ENCODE measurements around the gene KIF5C.

Gene KIF5C

DNA sequence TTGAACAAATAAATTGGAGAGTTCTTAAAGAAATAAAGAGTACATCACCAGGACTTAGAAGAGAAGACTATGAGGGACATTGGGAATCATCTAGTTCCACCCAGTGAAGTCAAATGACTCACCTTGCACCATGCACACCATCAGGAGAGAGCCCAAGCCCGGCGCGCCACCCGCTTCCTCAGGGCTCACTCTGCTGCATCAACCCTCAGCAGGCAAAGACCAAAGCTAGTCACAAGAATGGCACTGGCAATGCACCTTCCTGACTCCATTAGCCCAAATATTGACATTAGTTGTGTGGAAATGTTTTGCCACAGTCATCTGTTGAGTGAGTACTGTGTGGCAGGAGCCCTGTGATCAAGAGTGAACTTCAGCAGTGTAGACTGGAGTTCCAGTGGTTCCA, 156.4 kb downstream of the KIF5C start:
- no peak for FAIRE-seq
- no peak for DNase-seq (ENCODE audit: extremely low spot score, insufficient read length, low read depth)

DNA sequence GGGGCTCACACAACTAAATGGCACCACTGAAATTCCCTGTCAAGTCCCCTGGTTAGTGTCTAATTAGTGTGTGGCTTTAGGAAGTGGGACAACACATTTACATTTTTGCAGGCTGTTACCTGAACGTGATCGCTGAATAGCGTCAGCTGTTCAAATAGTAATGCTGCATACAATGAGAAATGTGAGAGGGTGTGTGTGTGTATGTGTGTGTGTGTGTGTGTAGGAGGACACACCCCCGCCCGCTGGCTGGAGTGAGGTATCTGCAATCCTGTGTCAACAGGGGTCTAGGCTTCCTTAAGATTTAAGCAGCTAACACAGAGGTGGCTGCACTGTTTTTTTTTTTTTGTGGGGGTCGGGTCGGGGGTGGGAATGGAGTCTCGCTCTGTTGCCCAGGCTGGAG, 158.7 kb downstream of the KIF5C start:
- FAIRE-seq (no peak), DNase-seq (ENCODE audit: extremely low spot score, insufficient read length, low read depth) (no peak)

DNA sequence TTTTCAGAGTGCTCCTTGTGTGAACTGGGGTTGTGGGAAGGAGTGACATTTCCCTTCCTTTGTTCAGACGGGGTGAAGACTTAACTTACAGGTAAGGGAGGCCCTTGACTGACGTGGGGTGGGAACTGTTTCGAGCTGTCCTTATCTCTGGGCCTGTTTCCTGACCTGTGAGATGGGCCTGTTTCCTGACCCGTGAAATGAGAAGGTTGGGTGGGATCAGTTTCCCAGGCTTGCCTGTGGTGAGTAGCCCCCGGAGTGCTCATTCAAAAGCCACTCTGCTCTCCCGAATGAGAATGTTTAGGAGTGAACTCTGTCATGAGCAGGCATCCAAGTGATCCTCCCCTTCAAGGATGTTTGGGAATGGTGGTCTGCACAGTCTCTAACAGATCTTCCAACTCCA, 159.4 kb downstream of the KIF5C start:
- DNase-seq (ENCODE audit: extremely low spot score, insufficient read length, low read depth), result no peak
- no peak for FAIRE-seq

DNA sequence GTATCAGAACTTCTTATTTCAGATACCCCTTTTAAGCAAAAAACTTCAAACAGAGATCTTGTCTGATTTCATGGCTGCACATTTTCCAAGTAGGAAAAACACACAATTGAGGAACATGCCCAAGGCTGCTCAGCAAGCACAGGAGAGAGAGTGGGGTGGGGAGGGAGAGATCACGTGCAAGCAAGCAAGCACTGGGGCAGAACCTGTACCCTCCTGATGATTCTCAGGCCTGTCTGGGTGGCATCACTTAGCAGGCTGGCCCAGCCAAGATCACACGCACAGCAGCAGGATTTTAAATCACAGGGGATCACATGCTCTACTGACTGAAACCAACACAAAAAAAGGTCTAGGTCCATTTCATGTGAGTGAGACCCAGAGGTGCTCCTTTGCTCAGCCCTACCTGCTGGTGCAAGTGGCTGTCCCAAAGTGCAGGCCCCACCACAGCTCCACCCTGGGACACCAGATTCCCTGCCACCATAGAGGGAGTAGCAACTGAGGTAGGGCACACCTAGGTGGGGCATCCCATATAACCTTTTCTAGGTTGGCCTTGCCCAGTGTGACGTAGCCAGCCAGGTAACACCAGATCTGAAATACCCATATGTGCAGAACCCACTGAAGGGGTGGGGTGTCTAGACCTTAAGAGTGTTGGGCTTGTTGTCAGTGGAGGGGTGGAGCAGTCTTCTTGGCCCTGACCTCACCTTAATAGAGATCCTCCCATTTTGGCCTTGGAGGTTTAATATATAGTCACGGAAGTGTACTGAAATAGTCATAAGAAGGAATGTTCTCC, 161.7 kb downstream of the KIF5C start:
- DNase-seq (ENCODE audit: extremely low spot score, insufficient read length, low read depth) (no peak), FAIRE-seq (no peak)

DNA sequence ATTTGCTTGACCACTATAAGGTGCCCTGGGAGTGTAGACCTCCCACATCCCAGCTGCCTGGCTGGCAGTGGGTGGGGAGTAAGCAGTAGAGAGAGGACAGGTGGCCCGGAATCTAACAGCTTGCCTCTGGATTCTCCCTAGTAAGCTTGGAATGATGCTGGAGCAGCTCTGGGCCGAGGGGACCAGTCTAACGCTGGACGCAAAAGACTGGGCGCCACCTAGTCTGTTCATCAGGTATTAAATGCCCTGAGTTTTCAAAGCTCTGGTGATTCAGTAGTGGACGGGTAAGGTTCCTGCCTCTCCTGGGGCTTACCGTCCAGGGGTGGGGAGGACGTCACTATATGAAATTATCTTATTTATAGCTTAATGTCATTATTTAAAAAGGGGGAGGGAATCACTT, 162.8 kb downstream of the KIF5C start:
- FAIRE-seq (no peak), DNase-seq (ENCODE audit: extremely low spot score, insufficient read length, low read depth) (no peak)

DNA sequence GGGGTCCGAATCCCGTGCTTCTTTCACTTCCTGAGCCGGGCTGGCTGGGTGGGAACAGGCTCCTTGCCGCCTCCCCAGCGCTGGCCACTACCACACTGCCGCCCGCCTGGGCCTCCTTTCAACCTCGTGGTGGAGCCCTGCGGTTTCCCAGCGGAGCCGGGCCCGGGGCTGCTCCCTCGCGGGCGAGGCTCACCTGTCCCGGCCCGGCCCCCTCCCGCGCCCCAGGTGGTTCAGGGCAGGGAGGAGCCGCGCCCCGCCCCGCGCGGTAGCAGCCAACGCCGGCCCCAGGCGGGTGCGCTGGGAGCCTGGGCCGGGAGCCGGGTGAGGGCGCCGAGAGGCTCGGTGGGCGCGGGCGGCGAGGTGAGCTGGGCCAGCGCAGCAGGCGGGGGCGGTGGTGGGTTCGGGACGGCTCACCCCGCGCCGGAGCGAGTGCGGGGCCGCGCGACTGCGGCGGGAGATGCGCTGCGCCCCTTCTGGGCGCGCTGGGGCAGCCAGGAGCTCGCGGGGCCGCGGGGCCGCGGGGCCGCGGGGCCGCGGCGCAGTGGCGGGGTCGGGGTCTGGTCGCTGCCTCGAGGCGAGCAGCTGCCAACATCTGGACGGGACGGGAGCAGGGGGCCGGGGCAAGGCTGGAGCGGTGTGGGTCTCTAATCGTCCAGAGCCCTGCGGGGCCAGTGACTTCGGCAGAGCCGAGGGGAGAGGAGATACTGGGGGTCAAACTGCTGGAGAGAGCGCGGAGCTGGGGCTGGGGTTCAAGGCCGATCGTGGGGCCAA, 163.6 kb downstream of the KIF5C start, which contains the start of gene LYPD6B:
LYPD6B (plus strand) TSS at position 258 of the 771 bp plus-strand sequence. CDS start 92,250 bp downstream, outside the sequence.
- DNase-seq (ENCODE audit: extremely low spot score, insufficient read length, low read depth) (no peak), FAIRE-seq (no peak)

DNA sequence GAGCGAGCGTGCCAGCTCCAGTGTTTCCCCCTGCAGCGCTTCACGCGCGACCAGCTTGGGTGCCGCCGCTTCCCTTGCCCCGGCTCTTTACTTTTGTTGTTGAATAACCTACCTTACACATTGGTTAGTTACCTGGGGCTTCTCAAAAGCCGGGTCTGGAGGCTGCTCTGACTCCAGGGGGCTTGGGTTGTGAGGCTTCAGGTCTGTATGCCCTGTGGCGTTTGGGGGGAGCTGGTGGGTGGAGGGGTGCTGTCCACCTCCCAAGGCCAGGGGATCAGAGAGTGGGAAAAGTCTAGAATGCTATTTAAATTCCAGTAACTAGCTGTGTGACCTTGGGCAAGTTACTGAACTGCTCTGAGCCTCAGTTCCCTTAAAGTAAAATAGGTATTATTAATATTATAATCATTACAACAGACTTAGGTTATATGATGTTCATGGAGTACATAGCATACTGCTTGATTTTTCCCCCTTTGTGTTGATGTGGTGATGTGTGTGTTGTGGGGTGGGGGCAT, 164.2 kb downstream of the KIF5C start:
- no peak for DNase-seq (ENCODE audit: extremely low spot score, insufficient read length, low read depth)
- FAIRE-seq, result no peak

DNA sequence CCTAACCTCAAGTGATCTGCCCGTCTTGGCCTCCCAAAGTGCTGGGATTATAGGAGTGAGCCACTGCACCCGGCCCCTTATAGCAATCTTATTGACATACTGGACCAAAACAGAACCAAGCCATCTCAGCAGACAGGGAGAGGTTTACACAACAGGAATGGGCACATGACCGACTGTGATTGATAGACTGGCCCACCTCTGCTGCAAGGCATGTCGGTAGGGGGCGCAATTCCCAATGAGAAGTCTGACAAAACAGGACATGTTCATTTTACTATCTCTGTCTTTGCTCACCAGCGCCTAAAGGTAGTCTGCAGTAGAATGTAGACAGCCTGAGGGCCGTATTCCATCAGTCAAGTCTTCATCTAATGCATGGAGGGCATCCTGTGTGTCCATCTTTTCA, 165.4 kb downstream of the KIF5C start:
- FAIRE-seq, result no peak

DNA sequence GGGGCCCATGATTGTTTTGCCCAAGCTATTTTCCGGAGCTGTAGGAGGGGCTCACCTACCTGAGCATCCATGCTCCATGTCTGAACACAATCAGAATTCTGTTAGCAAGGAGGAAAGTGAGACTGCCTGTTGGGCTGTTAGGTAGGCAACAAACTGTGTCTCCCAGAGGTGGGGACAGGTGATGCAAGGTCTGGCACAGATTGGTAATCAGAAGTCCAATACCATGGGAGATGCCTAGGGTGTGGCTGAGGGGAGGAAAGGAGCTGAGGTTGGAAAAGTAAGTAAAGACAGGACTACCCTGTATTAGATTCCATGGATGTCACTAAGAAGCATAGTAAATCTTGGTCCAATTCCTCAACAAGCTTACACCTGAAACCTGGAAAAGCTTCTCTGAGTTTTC, 166.5 kb downstream of the KIF5C start:
- DNase-seq (ENCODE audit: extremely low spot score, insufficient read length, low read depth) (no peak), FAIRE-seq (no peak)

More for the DNA sequence above, 165.4 kb downstream of the KIF5C start:
- no peak for DNase-seq (ENCODE audit: extremely low spot score, insufficient read length, low read depth)

DNA sequence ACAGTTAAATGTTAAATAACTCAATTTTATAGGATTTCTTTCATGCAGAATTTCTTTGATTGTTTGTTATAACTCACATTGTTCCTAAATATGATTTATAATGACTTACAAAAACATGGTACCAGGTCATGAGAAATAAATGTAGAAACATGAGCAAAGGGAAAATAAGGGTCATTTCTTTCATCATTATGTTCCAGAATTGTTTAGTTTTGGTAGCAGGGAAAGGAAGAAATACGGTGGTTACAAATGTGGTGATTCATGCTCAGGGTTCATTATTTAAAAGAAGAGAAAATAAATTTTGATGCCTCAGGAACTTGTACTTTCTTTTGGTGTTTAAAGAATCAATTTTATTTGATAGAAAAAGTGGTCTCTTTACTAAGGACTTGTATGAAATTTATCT, 167.9 kb downstream of the KIF5C start:
- FAIRE-seq, result no peak
- no peak for DNase-seq (ENCODE audit: extremely low spot score, insufficient read length, low read depth)

DNA sequence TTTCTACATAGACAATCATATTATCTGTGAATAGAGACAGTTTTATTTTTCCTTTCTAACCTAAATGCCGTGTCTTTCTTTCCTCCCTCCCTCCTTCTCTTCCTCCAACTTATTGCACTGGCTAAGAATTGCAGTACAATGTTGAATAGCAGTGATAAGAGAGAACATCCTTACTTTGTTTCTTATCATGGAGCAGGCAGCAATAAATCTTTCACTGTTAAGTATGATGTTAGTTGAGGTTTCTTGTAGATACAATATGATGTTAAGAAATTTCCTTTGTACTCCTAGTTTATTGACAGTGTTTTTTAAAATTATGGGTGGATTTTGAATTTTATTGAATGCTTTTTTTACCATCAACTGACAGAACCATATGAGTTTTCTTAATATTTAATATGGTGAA, 169.5 kb downstream of the KIF5C start:
- DNase-seq (ENCODE audit: extremely low spot score, insufficient read length, low read depth) (no peak), FAIRE-seq (no peak)

DNA sequence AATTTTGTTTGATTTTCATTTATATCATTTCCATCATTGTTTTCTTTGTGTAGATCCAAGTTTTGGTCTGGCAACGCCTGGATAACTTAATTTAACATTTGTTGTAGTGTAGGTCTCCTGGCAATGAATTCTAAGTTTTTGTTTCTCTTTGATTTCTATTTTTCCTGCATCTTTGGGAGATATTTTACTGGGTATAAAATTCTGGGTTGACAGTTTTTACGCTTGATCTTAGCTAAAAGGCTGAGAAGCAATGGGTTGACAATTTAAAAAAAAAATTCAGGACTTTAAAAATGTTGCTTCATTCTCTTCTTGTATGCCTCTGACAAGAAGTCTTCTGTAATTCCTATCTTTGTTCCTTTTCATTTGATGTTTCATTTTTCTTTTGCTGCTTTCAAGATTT, 172.1 kb downstream of the KIF5C start:
- no peak for DNase-seq (ENCODE audit: extremely low spot score, insufficient read length, low read depth)
- no peak for FAIRE-seq

DNA sequence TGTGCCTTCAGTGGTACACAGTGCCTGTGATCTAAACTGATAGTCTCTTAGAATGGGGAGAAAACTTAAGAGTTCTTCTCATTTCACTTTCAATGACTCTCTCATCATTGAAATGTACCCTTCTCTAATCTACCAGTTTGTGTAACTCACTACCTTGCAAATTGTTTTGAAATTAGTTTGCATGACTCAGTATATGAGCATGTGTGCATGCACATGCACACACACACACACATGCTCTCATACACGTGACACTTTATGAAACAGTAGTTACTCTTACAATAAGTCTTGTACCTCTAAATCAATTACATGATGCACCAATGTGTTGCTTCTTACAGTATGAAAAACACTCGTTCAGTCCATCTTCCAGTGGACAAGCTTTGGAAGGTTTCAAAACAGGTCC, 174.1 kb downstream of the KIF5C start:
- DNase-seq (ENCODE audit: extremely low spot score, insufficient read length, low read depth) (no peak), FAIRE-seq (no peak)

DNA sequence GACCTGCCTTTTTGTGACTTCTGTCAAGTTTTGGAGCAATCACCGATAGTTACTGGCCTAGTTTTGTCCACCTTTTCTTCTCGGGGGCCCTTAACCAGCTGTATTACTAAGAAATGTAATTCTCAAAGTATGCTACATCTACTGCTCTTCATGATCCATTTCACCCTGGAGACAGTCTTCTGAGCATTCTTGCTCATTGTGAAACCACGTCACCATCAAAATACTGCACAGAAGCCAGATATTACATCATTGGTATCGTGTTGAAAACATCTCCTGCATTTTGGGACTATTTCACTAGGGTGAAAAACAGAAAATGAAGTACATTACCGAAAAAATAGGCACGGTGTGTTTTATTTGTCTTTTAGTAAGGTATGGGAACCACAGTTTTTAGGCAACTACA, 175.2 kb downstream of the KIF5C start:
- FAIRE-seq (peak; percentile 50), DNase-seq (ENCODE audit: extremely low spot score, insufficient read length, low read depth) (no peak)

DNA sequence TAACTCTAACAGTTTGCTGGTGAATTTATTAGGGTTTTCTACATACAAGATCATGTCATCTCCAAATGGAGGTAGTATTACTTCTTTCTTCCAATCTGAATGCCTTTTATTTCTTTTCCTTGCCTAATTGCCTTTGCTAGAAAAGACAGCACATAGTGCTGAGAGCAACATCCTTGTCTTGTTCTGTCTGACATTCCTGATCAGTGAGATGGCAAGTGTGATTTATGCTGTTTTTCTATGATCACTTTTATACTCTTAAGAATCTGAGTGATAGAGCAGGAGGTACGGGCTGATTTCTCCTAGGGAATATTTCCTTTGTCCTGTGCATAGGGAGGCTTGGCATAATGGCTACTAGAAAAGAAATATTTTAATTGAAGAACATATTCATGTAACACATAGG, 180.7 kb downstream of the KIF5C start:
- no peak for DNase-seq (ENCODE audit: extremely low spot score, insufficient read length, low read depth)
- no peak for FAIRE-seq

DNA sequence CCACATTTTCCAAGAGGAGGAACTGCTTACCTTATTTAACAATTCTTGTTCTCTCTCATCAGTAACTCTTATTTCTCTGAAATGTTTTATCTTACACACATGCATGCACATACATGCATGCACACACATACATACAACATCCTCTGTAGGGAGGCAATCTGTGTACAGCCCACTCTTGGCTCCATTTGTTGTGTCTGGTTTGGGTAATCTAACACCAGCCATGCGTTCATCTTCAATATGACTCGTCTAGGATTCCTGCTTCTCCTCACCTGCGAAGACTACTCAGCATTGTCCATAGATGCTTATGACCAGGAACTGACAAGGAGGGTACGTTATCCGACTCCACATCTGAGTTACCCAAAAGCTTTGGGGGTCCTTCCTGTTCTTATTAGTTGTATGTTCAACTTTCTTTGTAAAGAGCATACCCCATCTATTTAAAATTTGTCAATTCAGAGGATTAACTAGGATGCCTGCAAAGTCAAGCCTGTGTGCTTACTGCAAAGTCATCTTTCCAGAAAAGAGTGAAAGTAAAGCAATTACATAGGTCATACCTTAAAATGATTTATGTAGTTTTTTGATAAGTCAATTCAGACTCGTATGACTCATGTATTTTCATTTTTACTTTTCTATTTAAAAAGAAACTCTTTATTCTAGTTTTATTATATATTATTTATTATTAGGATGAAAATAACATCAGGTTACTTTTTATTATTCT, 181.7 kb downstream of the KIF5C start:
- DNase-seq (ENCODE audit: extremely low spot score, insufficient read length, low read depth) (no peak), FAIRE-seq (no peak)

DNA sequence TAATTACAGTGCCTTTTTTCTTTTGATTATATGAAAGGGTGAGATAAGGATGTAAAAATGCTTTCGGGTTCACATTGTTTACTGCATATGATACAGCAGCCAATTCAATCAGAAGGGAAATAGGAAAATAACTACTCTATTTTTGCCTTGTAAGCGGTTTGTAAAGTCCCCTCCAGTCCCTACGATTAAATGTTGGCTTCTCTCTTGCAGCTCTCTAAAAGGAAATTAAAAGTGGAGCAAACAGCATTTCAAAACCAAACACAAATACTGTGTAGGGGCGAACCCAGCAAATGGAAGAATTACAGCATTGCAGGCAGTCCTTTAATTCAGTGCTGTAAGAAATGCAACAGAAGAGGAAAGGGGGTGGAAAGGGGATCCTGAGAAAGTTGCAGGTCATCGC, 182.4 kb downstream of the KIF5C start:
- no peak for DNase-seq (ENCODE audit: extremely low spot score, insufficient read length, low read depth)
- FAIRE-seq, result no peak

DNA sequence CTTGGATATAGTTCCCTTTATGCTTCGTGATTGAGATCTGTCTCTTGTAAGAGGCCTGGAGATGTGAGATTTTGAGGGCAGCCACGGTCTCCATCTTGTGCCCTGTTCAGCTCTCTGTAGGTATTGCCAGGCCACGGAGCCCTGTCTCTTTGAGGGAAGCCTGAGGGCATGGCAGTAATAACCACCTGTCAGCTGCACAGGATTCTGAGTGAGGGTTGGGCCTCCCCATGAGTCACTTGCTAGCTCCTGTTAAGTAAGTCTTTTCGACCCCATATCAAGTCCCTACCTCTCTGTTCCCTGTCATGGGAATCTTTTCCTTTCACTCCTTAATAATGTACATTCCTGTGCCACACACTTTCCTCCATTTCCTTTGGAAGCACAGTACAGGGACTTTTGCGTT, 183.9 kb downstream of the KIF5C start:
- FAIRE-seq, result no peak

DNA sequence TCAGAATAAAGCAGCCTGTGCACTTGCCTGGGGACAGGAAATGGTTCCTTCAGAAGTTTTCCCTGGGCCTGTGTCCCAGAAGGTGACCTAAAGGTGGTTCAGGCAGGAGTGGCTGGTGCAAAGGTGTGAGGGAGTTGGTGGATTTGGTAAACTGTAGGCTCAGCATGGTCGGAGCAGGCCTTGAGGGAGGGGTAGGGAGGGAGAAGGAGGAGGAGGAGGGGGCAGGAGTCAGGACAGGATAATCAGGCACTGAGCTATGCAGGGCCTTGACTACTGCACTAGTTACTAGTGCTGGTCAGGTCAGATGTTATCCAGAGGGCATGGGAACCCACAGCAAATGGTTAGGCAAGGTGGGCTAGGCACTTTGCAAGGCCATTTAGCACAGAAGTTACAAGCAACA, 184.8 kb downstream of the KIF5C start:
- FAIRE-seq (no peak), DNase-seq (ENCODE audit: extremely low spot score, insufficient read length, low read depth) (no peak)

More for the DNA sequence above, 183.9 kb downstream of the KIF5C start:
- no peak for DNase-seq (ENCODE audit: extremely low spot score, insufficient read length, low read depth)

DNA sequence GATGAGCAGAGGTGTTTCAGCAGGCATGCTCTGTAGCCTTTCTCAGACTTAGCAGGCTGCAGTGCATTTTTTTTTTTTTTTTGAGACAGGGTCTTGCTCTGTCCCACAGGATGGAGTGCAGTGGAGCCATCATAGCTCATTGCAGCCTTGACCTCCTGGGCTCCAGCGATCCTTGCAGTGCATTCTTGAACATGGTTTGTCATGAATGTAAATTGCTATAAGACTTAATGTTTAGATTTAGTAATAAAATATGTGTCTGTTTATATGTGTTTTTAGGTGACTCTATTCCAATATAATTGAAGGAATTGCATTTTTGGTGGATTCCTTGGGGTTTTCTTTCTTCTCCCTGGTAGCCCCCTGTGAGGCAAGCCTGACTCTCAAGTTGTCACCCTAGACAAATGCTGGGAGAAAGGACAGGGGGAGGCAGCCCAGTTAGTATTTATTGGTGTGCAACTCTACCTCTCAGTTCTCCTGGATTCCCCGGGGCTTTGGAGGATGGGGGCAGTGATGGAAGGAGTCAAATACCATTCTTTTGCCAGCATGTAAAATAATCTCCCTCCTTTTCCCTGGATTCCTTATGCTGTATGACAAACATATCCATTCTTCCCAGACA, 186.2 kb downstream of the KIF5C start:
- DNase-seq (ENCODE audit: extremely low spot score, insufficient read length, low read depth) (no peak), FAIRE-seq (no peak)
